ENCODE measurements around the gene CDT1.

DNA sequence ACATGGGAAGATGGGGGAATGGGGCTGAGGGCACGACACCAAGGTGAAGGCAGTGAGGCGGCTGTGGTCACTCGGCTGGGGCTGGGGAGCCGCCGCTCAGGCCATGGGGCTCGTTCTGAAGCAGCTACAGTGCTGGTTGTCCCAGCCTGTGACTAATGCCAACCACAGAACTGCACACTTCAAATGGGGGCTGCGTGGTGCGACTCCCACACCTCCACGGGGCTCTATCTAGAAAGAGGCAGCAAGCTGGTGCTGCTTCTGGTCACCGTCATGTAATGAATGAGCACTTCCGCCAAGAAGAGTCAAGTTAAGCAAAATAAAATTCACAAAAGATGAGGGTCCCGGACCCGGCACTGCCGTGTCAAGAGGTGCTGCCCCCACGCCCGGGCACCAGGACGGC, 33.2 kb downstream of the CDT1 start:
- TF ChIP-seq ZFX (IDR thresholded peaks at IDR 0.05) (no peak), RAD21 (IDR thresholded peaks at IDR 0.05; ENCODE audit: low read depth) (no peak), SP1 (IDR thresholded peaks at IDR 0.05; ENCODE audit: low read depth) (no peak), POLR2A (IDR thresholded peaks at IDR 0.05; ENCODE audit: borderline replicate concordance, extremely low read depth, insufficient read depth, insufficient read length) (no peak), SIN3A (IDR thresholded peaks at IDR 0.05; ENCODE audit: low read depth) (no peak), CEBPB (IDR thresholded peaks at IDR 0.05; ENCODE audit: low read depth) (no peak), EZH2 (IDR thresholded peaks at IDR 0.05) (no peak)
- TF ChIP-seq, protein P1, sequence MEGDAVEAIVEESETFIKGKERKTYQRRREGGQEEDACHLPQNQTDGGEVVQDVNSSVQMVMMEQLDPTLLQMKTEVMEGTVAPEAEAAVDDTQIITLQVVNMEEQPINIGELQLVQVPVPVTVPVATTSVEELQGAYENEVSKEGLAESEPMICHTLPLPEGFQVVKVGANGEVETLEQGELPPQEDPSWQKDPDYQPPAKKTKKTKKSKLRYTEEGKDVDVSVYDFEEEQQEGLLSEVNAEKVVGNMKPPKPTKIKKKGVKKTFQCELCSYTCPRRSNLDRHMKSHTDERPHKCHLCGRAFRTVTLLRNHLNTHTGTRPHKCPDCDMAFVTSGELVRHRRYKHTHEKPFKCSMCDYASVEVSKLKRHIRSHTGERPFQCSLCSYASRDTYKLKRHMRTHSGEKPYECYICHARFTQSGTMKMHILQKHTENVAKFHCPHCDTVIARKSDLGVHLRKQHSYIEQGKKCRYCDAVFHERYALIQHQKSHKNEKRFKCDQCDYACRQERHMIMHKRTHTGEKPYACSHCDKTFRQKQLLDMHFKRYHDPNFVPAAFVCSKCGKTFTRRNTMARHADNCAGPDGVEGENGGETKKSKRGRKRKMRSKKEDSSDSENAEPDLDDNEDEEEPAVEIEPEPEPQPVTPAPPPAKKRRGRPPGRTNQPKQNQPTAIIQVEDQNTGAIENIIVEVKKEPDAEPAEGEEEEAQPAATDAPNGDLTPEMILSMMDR (IDR thresholded peaks at IDR 0.05 in 2 of 3, conservative IDR thresholded peaks at IDR 0.05 in 1 of 3; ENCODE audit: borderline replicate concordance in 1 of 3, insufficient read depth in 1 of 3, low read depth in 2 of 3, low read length in 2 of 3), result no peak
- TF ChIP-seq, protein P2, sequence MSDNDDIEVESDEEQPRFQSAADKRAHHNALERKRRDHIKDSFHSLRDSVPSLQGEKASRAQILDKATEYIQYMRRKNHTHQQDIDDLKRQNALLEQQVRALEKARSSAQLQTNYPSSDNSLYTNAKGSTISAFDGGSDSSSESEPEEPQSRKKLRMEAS (IDR thresholded peaks at IDR 0.05), result no peak
- TF ChIP-seq, protein P3, sequence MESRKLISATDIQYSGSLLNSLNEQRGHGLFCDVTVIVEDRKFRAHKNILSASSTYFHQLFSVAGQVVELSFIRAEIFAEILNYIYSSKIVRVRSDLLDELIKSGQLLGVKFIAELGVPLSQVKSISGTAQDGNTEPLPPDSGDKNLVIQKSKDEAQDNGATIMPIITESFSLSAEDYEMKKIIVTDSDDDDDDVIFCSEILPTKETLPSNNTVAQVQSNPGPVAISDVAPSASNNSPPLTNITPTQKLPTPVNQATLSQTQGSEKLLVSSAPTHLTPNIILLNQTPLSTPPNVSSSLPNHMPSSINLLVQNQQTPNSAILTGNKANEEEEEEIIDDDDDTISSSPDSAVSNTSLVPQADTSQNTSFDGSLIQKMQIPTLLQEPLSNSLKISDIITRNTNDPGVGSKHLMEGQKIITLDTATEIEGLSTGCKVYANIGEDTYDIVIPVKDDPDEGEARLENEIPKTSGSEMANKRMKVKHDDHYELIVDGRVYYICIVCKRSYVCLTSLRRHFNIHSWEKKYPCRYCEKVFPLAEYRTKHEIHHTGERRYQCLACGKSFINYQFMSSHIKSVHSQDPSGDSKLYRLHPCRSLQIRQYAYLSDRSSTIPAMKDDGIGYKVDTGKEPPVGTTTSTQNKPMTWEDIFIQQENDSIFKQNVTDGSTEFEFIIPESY (IDR thresholded peaks at IDR 0.05; ENCODE audit: extremely low read depth, insufficient replicate concordance, low read length), result no peak
